Neural cell (in vitro differentiated cells): ENCODE measurements around the gene DYRK4. TPM values are rescaled to one million over a fixed set of nuclear protein-coding genes. Genes with fewer than 3 reads are reported as not detected.

Experiments used
- H2AFZ ChIP-seq: fragments of 200-600, 300-800 bp; sonication (generic), shearing (Covaris generic); 2 replicates; pipeline ENCODE4 v1.6.0; 2014; ENCODE audit warnings: low read depth, mild to moderate bottlenecking, antibody characterized with exemption, low read length, moderate library complexity
- H3F3A ChIP-seq: fragments of 200-600 bp; shearing (Covaris generic); 2 replicates; pipeline ENCODE4 v1.6.1; 2016; ENCODE audit warnings: mild to moderate bottlenecking, moderate library complexity, mixed read lengths, antibody characterized with exemption, low read length; ENCODE audit not compliant: insufficient read depth, poor library complexity, severe bottlenecking
- H3K27ac ChIP-seq: fragments of 200-600, 300-800 bp; sonication (generic), shearing (Covaris generic); 2 replicates; pipeline ENCODE4 v1.5.1; 2014; ENCODE audit warnings: mild to moderate bottlenecking, low read length, moderate library complexity
- H3K27me3 ChIP-seq: fragments of 300-800, 200-600 bp; sonication (generic), shearing (Covaris generic); 2 replicates; pipeline ENCODE4 v1.6.0; 2014; ENCODE audit warnings: mild to moderate bottlenecking, low read depth, low read length, moderate library complexity; ENCODE audit not compliant: insufficient read depth
- H3K36me3 ChIP-seq: fragments of 300-800, 200-600 bp; sonication (generic), shearing (Covaris generic); 2 replicates; pipeline ENCODE4 v1.5.1; 2014; ENCODE audit warnings: mild to moderate bottlenecking, antibody characterized with exemption, low read length, moderate library complexity; ENCODE audit not compliant: insufficient read depth
- H3K4me2 ChIP-seq: fragments of 300-800, 200-600 bp; sonication (generic), shearing (Covaris generic); 2 replicates; pipeline ENCODE4 v1.6.0; 2014; ENCODE audit warnings: mild to moderate bottlenecking, low read length
- H3K4me3 ChIP-seq: fragments of 300-800, 200-600 bp; sonication (generic), shearing (Covaris generic); 2 replicates; pipeline ENCODE4 v1.5.1; 2014; ENCODE audit warnings: mild to moderate bottlenecking, low read length, moderate library complexity
- H3K79me2 ChIP-seq: fragments of 200-600 bp; shearing (Covaris generic); replicated peaks from 2 replicates; pipeline ENCODE4 v1.6.0; 2014; ENCODE audit warnings: mild to moderate bottlenecking, low read length, moderate library complexity; ENCODE audit not compliant: insufficient read depth
- H3K9ac ChIP-seq: fragments of 300-800, 200-600 bp; sonication (generic), shearing (Covaris generic); 2 replicates; pipeline ENCODE4 v1.6.1; 2016; ENCODE audit warnings: mild to moderate bottlenecking, low read length, mixed read lengths
- H3K9me2 ChIP-seq: fragments of 200-600 bp; shearing (Covaris generic); 2 replicates; pipeline ENCODE4 v1.6.1; 2016; ENCODE audit warnings: mild to moderate bottlenecking, low read length, mixed read lengths; ENCODE audit not compliant: insufficient read depth
- H3K9me3 ChIP-seq: fragments of 200-600, 300-800 bp; sonication (generic), shearing (Covaris generic); 2 replicates; pipeline ENCODE4 v1.6.1; 2016; ENCODE audit warnings: mild to moderate bottlenecking, mixed run types, low read length, moderate library complexity, mixed read lengths
- H4K20me1 ChIP-seq: fragments of 200-600 bp; shearing (Covaris generic); 2 replicates; pipeline ENCODE4 v1.6.1; 2016; ENCODE audit warnings: mild to moderate bottlenecking, mixed run types; ENCODE audit not compliant: insufficient read depth
- CTCF ChIP-seq: fragments of 450-650 bp; IDR thresholded peaks from 2 replicates; pipeline ENCODE4 v1.5.1; 2014; ENCODE audit warnings: antibody characterized with exemption, mild to moderate bottlenecking, moderate library complexity; ENCODE audit not compliant: poor library complexity, severe bottlenecking
- EP300 ChIP-seq: fragments of 450-650 bp; conservative IDR thresholded peaks from 2 replicates; pipeline ENCODE4 v1.6.1; 2014; ENCODE audit warnings: antibody characterized with exemption, mild to moderate bottlenecking, moderate library complexity; ENCODE audit not compliant: poor library complexity, severe bottlenecking
- EZH2 ChIP-seq: fragments of 200-600, 300-800 bp; shearing (Covaris generic), sonication (generic); IDR thresholded peaks from 2 replicates; pipeline ENCODE4 v1.6.1; 2014; ENCODE audit warnings: antibody characterized with exemption, low read length, borderline replicate concordance, mild to moderate bottlenecking; ENCODE audit not compliant: insufficient read depth, poor library complexity, severe bottlenecking
- POLR2AphosphoS5 ChIP-seq: IDR thresholded peaks from 2 replicates; pipeline ENCODE4 v1.6.1; 2012
- SMC3 ChIP-seq: fragments of 450-650 bp; conservative IDR thresholded peaks from 2 replicates; pipeline ENCODE4 v1.6.1; 2014; ENCODE audit warnings: antibody characterized with exemption, mild to moderate bottlenecking, moderate library complexity; ENCODE audit not compliant: poor library complexity
- TAF1 ChIP-seq: IDR thresholded peaks from 2 replicates; pipeline ENCODE4 v1.6.1; 2012; ENCODE audit warnings: low read depth
- polyA plus RNA-seq: library from polyadenylated mRNA; depleted of rRNA; stranded (reverse); fragments of >200 nt; gene quantifications from 2 replicates; pipeline ENCODE4 v1.2.3, GENCODE V29; 2014
- TF ChIP-seq, protein P1 (sequence below): IDR thresholded peaks from 2 replicates; pipeline ENCODE4 v1.6.1; 2012; ENCODE audit warnings: borderline replicate concordance

DYRK4 gene
- polyA plus RNA-seq, 1 donor from 2014 or later, result 13.2 TPM

DNA sequence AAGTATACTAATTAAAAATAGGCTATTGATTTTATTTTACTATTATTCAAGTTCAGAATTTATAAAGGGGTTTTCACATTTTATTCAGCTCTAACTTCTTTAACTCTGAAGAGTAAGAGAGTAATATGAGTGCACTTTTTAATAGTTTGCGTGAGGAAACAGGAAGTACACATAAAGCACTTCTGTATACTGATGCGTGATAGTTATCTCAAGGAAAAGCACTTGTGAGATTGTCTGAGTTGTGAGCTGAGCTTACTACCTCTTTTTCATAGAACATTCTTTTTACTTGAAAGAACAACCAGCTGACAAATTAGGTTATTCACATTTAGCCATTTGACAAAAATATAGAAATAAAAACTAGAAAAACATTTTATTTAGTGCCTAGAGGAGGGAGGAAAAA is 21.4 kb upstream of the DYRK4 start:
- no peaks in the 10 kb centered on the region for H3K27me3 ChIP-seq
- H3K9ac ChIP-seq, result no peak overlapping the region
- H3K9me2 ChIP-seq, result no peaks in the 10 kb centered on the region
- peaks cover 41% of the 10 kb centered on the region for H3K79me2 ChIP-seq
- H4K20me1 ChIP-seq, result no peaks in the 10 kb centered on the region
- H3K4me3 ChIP-seq, result no peak overlapping the region
- no peak overlapping the region for H3K4me2 ChIP-seq
- H2AFZ ChIP-seq, result no peak overlapping the region
- no peak overlapping the region for H3K27ac ChIP-seq
- H3F3A ChIP-seq, result no peaks in the 10 kb centered on the region
- no peaks in the 10 kb centered on the region for H3K36me3 ChIP-seq
- TF ChIP-seq CTCF, result no peak
- TF ChIP-seq EP300, result no peak
- no peak for TF ChIP-seq TAF1
- H3K9me3 ChIP-seq, result no peaks in the 10 kb centered on the region

DNA sequence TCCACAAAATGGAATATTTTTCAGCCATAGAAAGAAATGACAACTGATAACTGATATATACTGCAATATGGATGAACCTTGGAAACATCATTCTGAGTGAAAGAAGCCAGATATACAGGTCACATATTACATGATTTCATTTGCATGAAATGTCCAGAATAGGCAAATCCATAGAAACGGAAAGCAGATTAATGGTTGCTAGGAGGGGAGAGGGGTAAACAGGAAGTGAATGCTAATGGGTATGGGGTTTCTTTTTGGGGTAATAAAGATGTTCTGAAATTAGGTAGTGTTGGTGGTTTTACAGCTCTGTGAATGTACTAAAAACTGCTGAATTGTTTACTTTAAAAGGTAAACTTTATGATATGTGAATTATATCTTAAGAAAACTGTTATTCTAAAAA is 16.8 kb upstream of the DYRK4 start:
- no peak overlapping the region for H3K4me2 ChIP-seq

More for the DNA sequence above, 16.8 kb upstream of the DYRK4 start:
- TF ChIP-seq EZH2 (no peak), EP300 (no peak), CTCF (no peak), POLR2AphosphoS5 (no peak), SMC3 (no peak), TAF1 (no peak)
- TF ChIP-seq, protein P1, sequence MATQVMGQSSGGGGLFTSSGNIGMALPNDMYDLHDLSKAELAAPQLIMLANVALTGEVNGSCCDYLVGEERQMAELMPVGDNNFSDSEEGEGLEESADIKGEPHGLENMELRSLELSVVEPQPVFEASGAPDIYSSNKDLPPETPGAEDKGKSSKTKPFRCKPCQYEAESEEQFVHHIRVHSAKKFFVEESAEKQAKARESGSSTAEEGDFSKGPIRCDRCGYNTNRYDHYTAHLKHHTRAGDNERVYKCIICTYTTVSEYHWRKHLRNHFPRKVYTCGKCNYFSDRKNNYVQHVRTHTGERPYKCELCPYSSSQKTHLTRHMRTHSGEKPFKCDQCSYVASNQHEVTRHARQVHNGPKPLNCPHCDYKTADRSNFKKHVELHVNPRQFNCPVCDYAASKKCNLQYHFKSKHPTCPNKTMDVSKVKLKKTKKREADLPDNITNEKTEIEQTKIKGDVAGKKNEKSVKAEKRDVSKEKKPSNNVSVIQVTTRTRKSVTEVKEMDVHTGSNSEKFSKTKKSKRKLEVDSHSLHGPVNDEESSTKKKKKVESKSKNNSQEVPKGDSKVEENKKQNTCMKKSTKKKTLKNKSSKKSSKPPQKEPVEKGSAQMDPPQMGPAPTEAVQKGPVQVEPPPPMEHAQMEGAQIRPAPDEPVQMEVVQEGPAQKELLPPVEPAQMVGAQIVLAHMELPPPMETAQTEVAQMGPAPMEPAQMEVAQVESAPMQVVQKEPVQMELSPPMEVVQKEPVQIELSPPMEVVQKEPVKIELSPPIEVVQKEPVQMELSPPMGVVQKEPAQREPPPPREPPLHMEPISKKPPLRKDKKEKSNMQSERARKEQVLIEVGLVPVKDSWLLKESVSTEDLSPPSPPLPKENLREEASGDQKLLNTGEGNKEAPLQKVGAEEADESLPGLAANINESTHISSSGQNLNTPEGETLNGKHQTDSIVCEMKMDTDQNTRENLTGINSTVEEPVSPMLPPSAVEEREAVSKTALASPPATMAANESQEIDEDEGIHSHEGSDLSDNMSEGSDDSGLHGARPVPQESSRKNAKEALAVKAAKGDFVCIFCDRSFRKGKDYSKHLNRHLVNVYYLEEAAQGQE, result no peak
- Histone ChIP-seq H3K79me2 (peaks cover 10% of the 10 kb centered on the region), H3K36me3 (no peaks in the 10 kb centered on the region), H3K27me3 (no peaks in the 10 kb centered on the region), H3K27ac (no peak overlapping the region), H3K9ac (no peak overlapping the region), H3K9me3 (no peaks in the 10 kb centered on the region), H3K4me3 (no peak overlapping the region), H2AFZ (no peak overlapping the region), H3K9me2 (no peaks in the 10 kb centered on the region), H4K20me1 (no peaks in the 10 kb centered on the region), H3F3A (no peaks in the 10 kb centered on the region)
